ENCODE data around the gene PARP1.

The PARP1 gene

GRCh38 chr1:226422478-226422877, 14.6 kb upstream of the PARP1 start:
- peaks cover 18% of the 10 kb centered on the region for H3K27me3 Mint-ChIP-seq (ENCODE audit: low read depth)
- no peaks in the 10 kb centered on the region for H3K36me3 Mint-ChIP-seq (ENCODE audit: low read depth)
- no peaks in the 10 kb centered on the region for H3K9me3 Mint-ChIP-seq
- H3K4me3 Mint-ChIP-seq, result no peak overlapping the region
- no peak overlapping the region for H3K27ac Mint-ChIP-seq
- peaks cover 12% of the 10 kb centered on the region for H3K4me1 Mint-ChIP-seq (ENCODE audit: low read depth)

- Mint-ChIP-seq H3K4me1 (ENCODE audit: low read depth) (peaks cover 8% of the 10 kb centered on the region), H3K36me3 (ENCODE audit: low read depth) (no peaks in the 10 kb centered on the region), H3K27ac (no peak overlapping the region), H3K4me3 (no peak overlapping the region), H3K9me3 (no peaks in the 10 kb centered on the region), H3K27me3 (ENCODE audit: low read depth) (peaks cover 24% of the 10 kb centered on the region)
These were observed 13.0 kb upstream of the PARP1 start for GRCh38 chr1:226420897-226421296.

GRCh38 chr1:226420328-226420727, 12.4 kb upstream of the PARP1 start:
- Mint-ChIP-seq H3K4me3 (no peak overlapping the region), H3K36me3 (ENCODE audit: low read depth) (no peaks in the 10 kb centered on the region), H3K4me1 (ENCODE audit: low read depth) (peaks cover 3% of the 10 kb centered on the region), H3K27me3 (ENCODE audit: low read depth) (peaks cover 24% of the 10 kb centered on the region), H3K9me3 (no peaks in the 10 kb centered on the region), H3K27ac (no peak overlapping the region)

GRCh38 chr1:226419284-226420029, 11.6 kb upstream of the PARP1 start:
- Mint-ChIP-seq H3K27ac (no peak overlapping the region), H3K36me3 (ENCODE audit: low read depth) (no peaks in the 10 kb centered on the region), H3K4me1 (ENCODE audit: low read depth) (peaks cover 3% of the 10 kb centered on the region), H3K4me3 (no peak overlapping the region), H3K27me3 (ENCODE audit: low read depth) (peaks cover 24% of the 10 kb centered on the region), H3K9me3 (no peaks in the 10 kb centered on the region)

- H3K36me3 Mint-ChIP-seq (ENCODE audit: low read depth), result no peaks in the 10 kb centered on the region
- H3K9me3 Mint-ChIP-seq, result no peaks in the 10 kb centered on the region
- H3K27ac Mint-ChIP-seq, result no peak overlapping the region
These were observed 10.1 kb upstream of the PARP1 start for GRCh38 chr1:226417830-226418546.

GRCh38 chr1:226417350-226417749, 9.5 kb upstream of the PARP1 start:
- no peaks in the 10 kb centered on the region for H3K9me3 Mint-ChIP-seq
- no peaks in the 10 kb centered on the region for H3K4me1 Mint-ChIP-seq (ENCODE audit: low read depth)
- H3K4me3 Mint-ChIP-seq, result no peak overlapping the region
- H3K36me3 Mint-ChIP-seq (ENCODE audit: low read depth), result no peaks in the 10 kb centered on the region
- H3K27me3 Mint-ChIP-seq (ENCODE audit: low read depth), result peaks cover 36% of the 10 kb centered on the region
- no peak overlapping the region for H3K27ac Mint-ChIP-seq

More at GRCh38 chr1:226417830-226418546, 10.1 kb upstream of the PARP1 start:
- Mint-ChIP-seq H3K27me3 (ENCODE audit: low read depth) (peaks cover 29% of the 10 kb centered on the region), H3K4me1 (ENCODE audit: low read depth) (no peaks in the 10 kb centered on the region), H3K4me3 (no peak overlapping the region)

GRCh38 chr1:226414098-226414698, 6.3 kb upstream of the PARP1 start:
- Mint-ChIP-seq H3K36me3 (ENCODE audit: low read depth) (no peaks in the 10 kb centered on the region), H3K27ac (no peak overlapping the region), H3K9me3 (no peaks in the 10 kb centered on the region), H3K4me3 (no peak overlapping the region), H3K4me1 (ENCODE audit: low read depth) (no peaks in the 10 kb centered on the region), H3K27me3 (ENCODE audit: low read depth) (peaks cover 29% of the 10 kb centered on the region)

GRCh38 chr1:226411619-226412018, 3.7 kb upstream of the PARP1 start:
- Mint-ChIP-seq H3K4me3 (no peak overlapping the region), H3K4me1 (ENCODE audit: low read depth) (peaks cover 7% of the 10 kb centered on the region), H3K27ac (no peak overlapping the region), H3K36me3 (ENCODE audit: low read depth) (peaks cover 3% of the 10 kb centered on the region), H3K27me3 (ENCODE audit: low read depth) (peaks cover 26% of the 10 kb centered on the region), H3K9me3 (no peaks in the 10 kb centered on the region)

- Mint-ChIP-seq H3K4me1 (ENCODE audit: low read depth) (peaks cover 14% of the 10 kb centered on the region), H3K27ac (no peak overlapping the region), H3K4me3 (no peak overlapping the region), H3K36me3 (ENCODE audit: low read depth) (peaks cover 8% of the 10 kb centered on the region), H3K27me3 (ENCODE audit: low read depth) (peaks cover 20% of the 10 kb centered on the region), H3K9me3 (no peaks in the 10 kb centered on the region)
These were observed 3.1 kb upstream of the PARP1 start for GRCh38 chr1:226410958-226411357.

GRCh38 chr1:226409392-226409791, 1.5 kb upstream of the PARP1 start:
- H3K27ac Mint-ChIP-seq, result no peak overlapping the region
- H3K9me3 Mint-ChIP-seq, result no peaks in the 10 kb centered on the region
- peaks cover 26% of the 10 kb centered on the region for H3K4me1 Mint-ChIP-seq (ENCODE audit: low read depth)
- peaks cover 20% of the 10 kb centered on the region for H3K27me3 Mint-ChIP-seq (ENCODE audit: low read depth)
- no peak overlapping the region for H3K4me3 Mint-ChIP-seq
- H3K36me3 Mint-ChIP-seq (ENCODE audit: low read depth), result peaks cover 10% of the 10 kb centered on the region

- peak overlapping the region; percentile 97 for H3K4me3 Mint-ChIP-seq
- H3K27ac Mint-ChIP-seq, result peak overlapping the region; percentile 85
- H3K27me3 Mint-ChIP-seq (ENCODE audit: low read depth), result peaks cover 19% of the 10 kb centered on the region
- H3K9me3 Mint-ChIP-seq, result no peaks in the 10 kb centered on the region
- H3K4me1 Mint-ChIP-seq (ENCODE audit: low read depth), result peaks cover 34% of the 10 kb centered on the region
- peaks cover 10% of the 10 kb centered on the region for H3K36me3 Mint-ChIP-seq (ENCODE audit: low read depth)
These were observed 642 bp upstream of the PARP1 start for GRCh38 chr1:226408285-226409184.

GRCh38 chr1:226407199-226407496, 745 bp downstream of the PARP1 start:
- peaks cover 16% of the 10 kb centered on the region for H3K36me3 Mint-ChIP-seq (ENCODE audit: low read depth)
- peak overlapping the region; percentile 97 for H3K27ac Mint-ChIP-seq
- H3K27me3 Mint-ChIP-seq (ENCODE audit: low read depth), result peaks cover 6% of the 10 kb centered on the region
- no peaks in the 10 kb centered on the region for H3K9me3 Mint-ChIP-seq
- H3K4me3 Mint-ChIP-seq, result peak overlapping the region; percentile 97
- peaks cover 38% of the 10 kb centered on the region for H3K4me1 Mint-ChIP-seq (ENCODE audit: low read depth)

GRCh38 chr1:226406401-226406881, 1.5 kb downstream of the PARP1 start:
- H3K4me1 Mint-ChIP-seq (ENCODE audit: low read depth), result peaks cover 38% of the 10 kb centered on the region
- H3K27ac Mint-ChIP-seq, result peak overlapping the region; percentile 97
- peak overlapping the region; percentile 97 for H3K4me3 Mint-ChIP-seq
- peaks cover 21% of the 10 kb centered on the region for H3K36me3 Mint-ChIP-seq (ENCODE audit: low read depth)
- no peaks in the 10 kb centered on the region for H3K9me3 Mint-ChIP-seq
- no peaks in the 10 kb centered on the region for H3K27me3 Mint-ChIP-seq (ENCODE audit: low read depth)

- no peaks in the 10 kb centered on the region for H3K27me3 Mint-ChIP-seq (ENCODE audit: low read depth)
- H3K36me3 Mint-ChIP-seq (ENCODE audit: low read depth), result peaks cover 27% of the 10 kb centered on the region
- H3K27ac Mint-ChIP-seq, result peak overlapping the region; percentile 34
- H3K4me1 Mint-ChIP-seq (ENCODE audit: low read depth), result peaks cover 38% of the 10 kb centered on the region
- peak overlapping the region; percentile 97 for H3K4me3 Mint-ChIP-seq
- H3K9me3 Mint-ChIP-seq, result no peaks in the 10 kb centered on the region
These were observed 2.4 kb downstream of the PARP1 start for GRCh38 chr1:226405411-226405988.
